GM21529 (cell line): Measurements from ENCODE around the gene CAMTA1.

Experiments
- ATAC-seq: cut with Tn5 transposase; IDR thresholded peaks from one replicate; pipeline ENCODE4 v1.9.1; 2021; ENCODE audit not compliant: unreplicated experiment

CAMTA1 gene

DNA sequence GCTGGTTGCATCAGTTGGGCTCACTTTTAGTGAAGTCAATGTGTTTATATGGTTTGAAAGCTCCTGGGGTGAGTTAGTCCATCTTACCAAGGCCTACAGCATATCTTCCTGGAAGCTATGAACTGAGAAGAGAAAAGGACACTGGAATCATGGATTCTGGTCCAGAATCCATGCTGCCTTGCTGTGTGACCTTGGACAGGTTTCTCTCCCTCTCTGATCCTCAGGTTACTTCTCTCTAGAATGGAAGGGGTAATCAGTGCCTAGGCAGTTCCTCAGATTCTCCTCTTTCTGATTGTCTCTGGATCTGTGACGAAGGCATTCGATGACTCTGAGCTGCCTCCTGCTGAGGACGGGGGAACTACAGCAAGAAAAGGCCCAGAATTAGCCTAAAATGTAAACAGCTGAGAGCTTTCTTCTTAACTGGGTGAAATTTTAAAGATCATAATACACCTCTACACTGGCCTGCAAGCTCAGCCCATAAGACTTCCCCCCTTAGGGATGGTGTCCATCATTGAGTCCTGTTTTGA, 560.9 kb downstream of the CAMTA1 start:
- no peak for ATAC-seq

DNA sequence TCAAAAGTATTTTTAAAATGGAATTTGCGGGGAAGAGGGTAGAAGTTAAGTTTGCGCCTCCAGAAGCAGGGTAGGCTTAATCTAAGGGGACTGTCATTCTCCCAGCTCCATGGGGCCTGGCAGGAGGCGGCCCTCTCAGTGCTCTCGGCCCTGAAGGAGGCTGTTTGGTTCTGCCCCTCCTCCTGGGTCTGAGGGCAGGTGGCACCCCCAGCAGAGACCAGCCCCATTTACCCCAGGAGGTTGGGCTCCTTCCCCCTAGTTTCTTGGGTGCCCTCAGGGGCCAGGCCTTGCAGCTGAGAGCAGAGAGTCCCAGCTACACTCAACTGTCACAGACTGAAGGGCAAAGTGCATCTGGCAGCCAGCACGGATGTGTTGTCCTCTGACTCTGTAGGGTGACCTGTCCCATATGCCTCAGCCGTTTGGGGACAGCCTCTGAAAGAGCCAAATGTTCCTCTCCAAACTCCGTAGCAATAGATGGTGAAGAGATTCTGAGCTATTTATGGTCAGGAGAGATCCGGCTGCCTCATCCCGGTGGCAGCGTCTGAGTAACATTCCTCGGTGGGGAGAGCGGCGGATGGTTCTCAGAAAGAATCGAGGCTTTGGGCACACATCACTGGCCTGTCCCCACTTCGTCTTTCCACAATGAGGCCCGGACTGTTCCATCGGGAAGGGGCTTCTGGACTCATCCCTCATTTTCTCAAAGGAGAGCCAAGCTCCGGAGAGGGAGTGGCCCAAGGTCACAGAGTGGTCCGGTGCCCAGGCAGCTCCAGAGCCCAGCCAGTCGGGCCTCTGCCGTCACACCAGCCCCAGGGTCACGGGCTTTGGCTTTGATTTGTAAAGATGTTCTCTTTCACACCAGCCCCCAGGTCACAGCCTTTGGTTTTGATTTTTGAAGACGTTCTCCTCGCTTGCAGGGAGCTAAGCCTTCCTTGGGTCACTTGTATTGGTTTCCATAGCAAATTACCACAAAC, 561.6 kb downstream of the CAMTA1 start:
- ATAC-seq = no peak

- no peak for ATAC-seq
Measured at GRCh38 chr1:7348073-7348472, 562.8 kb downstream of the CAMTA1 start.

DNA sequence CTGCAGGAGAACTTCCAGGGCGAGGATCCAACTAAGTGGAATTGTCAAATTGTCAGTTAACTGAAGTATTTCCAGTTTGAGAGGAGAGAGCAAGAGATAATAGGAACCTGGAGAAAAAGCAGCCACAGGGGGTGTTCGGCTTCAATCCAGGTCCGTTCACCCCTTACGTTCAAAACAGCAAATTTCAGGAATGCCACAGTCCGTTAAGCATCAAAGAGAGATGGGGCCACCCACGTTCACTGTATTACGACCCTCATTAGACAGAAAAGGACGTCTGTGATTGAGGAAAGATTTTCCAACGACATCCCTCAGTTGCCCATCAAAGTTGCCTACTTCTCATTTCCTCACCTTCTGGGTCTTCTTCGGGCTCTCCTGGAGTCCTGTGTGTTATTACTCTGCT, 563.3 kb downstream of the CAMTA1 start:
- no peak for ATAC-seq

DNA sequence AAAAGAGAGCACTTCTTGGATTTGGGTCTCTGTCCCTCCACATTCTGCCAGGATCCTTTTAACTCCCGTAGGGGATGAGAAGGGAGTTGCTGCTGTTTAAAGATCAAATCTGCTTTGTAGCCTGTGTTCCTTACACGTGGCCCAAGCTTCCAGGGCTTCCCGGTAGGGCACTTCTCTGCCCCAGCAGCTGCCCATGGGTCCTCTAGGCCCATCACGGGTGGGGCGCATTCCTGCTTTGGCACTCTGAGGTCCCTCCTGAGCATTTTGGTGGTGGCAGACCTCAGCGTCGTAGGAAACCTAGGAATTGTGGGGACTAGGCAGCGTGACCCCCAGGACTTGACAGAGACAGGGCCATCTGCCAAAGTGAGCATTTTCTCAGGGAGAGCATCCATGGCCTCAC, 565.5 kb downstream of the CAMTA1 start:
- no peak for ATAC-seq

DNA sequence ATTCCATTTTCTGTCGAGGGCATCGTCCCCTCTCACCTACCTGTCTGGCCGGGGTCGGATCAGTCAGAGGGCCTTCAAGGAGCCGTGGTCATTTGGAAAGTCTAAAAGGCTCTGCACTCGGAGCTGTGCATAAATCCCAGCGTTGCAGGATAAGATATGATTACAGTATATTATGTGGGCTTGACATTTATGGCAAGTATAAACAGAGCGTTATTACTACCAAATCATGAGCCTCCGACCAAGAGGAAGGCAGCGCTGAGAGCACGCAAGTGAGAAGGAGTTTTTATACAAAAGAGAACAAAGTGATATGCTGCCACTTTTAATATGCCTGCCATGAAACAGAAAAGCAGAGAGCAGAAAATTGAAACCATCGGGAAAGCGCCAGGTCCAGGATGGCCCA, 566.4 kb downstream of the CAMTA1 start:
- no peak for ATAC-seq

DNA sequence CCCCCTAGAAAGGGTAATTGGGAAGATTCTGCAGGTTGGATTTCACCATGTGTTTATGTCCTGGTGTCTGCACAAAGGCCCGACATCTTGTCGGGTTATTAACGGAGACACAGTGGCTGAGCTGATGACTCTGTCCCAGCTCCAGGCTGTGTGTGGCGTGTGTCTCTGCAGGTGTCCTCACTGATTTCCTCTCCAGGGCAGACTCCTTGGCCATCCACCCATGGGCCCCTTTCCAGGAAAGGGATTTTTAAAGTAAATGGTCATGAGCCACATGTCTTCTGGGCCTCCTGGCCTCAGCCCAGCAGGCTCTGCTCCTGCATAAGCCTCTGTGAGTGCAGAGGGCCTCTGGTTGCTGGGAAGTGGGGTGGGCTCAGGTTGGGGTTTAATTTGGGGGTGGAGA, 567.1 kb downstream of the CAMTA1 start:
- ATAC-seq = no peak

DNA sequence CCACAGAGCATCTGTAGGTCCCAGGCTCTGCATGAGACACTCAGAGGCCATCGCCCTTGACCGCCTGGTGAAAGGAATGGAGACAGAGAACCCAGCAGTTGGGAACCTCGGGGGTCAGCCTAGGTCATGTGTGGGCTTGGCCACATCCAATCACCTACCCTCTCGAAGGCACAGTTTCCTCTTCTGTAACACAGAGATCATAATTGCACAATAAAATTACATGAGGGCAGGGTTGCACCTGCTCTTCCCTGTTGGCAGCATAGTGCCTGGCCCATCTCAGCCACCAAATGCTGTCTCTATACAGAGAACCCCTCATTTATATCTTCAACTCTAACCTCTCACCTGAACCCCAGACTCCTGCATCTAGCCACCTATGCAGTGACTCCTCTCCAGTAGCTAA, 567.7 kb downstream of the CAMTA1 start:
- no peak for ATAC-seq

GRCh38 chr1:7355646-7356045, 570.4 kb downstream of the CAMTA1 start:
- ATAC-seq = no peak

- ATAC-seq = no peak
Measured at GRCh38 chr1:7356079-7356478, 570.8 kb downstream of the CAMTA1 start.

GRCh38 chr1:7358425-7358824, 573.2 kb downstream of the CAMTA1 start:
- ATAC-seq = no peak

- no peak for ATAC-seq
Measured at GRCh38 chr1:7360526-7360925, 575.3 kb downstream of the CAMTA1 start.

GRCh38 chr1:7362947-7363346, 577.7 kb downstream of the CAMTA1 start:
- no peak for ATAC-seq

DNA sequence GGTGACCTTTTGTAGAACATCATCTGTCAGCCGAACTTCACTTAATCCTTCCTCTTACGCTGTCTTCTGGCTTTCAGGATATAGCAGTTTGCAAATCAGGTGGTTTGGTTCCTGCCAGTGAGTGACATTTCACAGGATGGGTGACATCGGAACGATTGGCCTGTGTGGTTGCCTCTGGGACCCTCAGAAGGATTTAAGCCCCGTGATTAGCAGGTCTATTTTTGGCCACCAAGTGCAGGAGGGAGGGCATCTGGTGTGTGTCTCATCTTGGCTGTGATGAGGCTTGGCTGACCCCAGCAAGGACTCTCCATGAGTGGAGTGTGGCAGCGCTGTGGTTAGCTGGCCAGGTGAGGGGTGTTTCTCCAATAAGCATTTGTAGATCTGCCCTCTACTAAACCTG, 578.2 kb downstream of the CAMTA1 start:
- no peak for ATAC-seq

DNA sequence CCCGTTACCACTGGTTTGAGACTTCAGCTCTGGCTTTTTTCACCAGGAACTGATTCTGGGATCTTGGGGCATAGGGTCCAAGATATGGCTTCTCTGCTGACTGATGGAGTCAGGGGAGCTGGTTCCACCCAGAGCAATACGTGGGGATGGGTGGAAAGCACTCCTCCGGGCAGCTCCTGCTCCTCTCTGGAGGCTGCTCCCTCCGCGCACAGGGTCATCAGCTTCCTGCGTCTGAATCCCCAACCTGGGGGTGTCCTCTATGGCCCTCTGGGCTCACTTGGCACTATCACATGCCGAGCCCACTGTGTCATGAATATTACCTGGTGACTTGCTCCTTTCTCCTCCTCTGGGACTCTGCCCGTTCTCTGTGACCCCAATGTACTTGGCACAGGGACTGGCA, 580.5 kb downstream of the CAMTA1 start:
- ATAC-seq = no peak

DNA sequence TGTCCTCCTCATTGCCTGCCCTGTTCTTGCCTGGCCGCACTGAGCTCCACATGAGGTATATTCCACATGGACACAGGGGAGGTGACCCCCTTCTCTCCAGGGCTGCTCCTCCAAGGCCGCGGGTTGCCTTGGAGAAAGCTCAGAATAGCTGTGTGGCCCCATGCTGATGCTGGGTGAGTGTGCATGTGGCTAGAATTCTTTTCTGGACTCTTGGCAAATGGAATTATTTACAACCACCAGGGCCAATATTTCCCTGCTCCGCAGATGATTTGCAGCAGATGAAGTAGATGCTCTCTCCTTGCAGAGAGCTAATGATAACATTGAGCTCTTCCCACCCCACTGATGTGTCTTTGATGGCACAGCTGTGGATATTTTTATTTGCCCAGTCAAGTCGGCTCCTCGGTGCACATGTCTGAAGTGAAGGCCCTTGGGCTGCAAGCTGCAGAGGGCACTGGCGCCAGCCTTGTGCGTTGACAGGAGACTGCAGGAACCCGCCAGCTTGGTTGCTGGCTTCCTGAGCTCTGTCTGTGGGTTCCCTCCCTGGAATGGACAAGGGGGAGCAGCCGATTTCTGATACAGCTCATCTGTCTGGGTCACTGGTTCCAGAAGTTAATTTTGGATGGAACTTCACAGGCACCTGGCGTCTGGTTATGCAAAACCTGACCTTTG, 581.2 kb downstream of the CAMTA1 start:
- no peak for ATAC-seq

DNA sequence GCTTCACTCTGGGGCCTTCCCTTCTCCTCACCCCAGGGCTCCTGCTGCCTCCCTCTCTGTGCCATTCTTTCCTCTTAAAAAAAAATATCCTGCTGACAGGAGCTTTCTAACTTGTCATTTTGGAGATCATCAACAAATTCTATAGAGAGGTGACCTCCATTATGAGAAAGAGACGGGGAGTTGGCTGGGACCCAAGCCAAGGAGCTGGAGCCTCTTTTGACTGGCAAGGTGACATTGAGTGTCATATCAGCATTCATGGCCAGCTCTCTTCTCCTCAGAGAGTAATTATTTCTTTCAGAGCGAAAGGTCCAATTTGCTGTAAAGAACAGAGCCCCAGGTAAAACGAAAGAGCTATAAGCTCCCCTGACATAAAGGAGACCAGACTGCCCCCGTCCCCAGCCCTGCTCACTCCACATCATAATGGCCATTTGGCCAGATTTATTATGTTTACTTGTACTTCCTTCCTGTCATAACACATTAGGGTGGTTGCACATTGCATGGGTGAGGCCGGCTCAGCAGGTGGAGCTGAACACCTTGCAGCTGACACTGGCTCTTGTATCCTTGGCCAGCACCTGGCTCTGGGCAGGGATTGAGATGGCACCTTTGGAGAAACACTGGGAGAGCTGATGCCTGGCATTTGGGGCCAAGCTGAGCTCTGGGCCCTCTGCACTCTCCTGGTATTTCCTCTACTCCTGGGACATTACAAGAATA, 581.9 kb downstream of the CAMTA1 start:
- ATAC-seq = no peak

GRCh38 chr1:7369866-7370265, 584.6 kb downstream of the CAMTA1 start:
- ATAC-seq = no peak

- ATAC-seq = no peak
Measured at GRCh38 chr1:7371926-7372325, 586.7 kb downstream of the CAMTA1 start.

GRCh38 chr1:7372477-7373120, 587.3 kb downstream of the CAMTA1 start:
- ATAC-seq = no peak

DNA sequence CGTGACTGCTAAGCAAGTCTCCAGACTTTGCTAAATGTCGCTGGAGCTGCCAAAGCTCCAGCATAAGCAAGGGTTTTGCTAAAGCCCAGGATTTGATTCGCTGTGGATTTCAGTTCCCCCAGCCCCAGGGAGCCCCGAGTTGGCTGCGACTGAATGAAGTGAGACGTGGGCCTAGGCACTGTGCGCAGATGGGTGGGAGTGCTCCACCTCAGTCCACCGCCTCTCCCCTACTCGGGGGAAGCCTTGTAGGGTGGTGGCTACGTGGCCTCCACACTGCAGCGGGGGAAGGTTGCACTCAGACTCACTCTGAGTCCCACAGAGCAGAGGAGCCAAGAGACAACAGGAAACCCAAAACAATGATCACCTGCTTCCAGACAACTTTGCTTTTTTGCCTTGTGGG, 588.0 kb downstream of the CAMTA1 start:
- no peak for ATAC-seq
